K562 (cell line): ENCODE measurements around the gene FOXN3. TPM values are rescaled to one million over a fixed set of nuclear protein-coding genes. Genes with fewer than 3 reads are reported as not detected.

Experiments used
- ATAC-seq: fragments of 200-7000 bp; cut with Tn5 transposase; 3 replicates; pipeline ENCODE4 v1.9.1; 2020; ENCODE audit warnings: moderate library complexity
- BruUV-seq: library from RNA; stranded (reverse); fragments of 400-500 nt; replicated peaks from 2 replicates; lab custom pipeline; 2021; lab: Mats Ljungman, UMichigan
- CTCF ChIA-PET: fragments of 300-600 bp; formaldehyde crosslinking; extraction: SDS; loops from one replicate; lab custom pipeline; 2021; ENCODE audit warnings: low intra/inter-chr PET ratio; lab: Yijun Ruan, JAX
- POLR2A ChIA-PET: fragments of 300-600, 350-650 bp; sonication (Branson Sonifier 250); formaldehyde crosslinking; extraction: SDS; loops from one replicate; lab custom pipeline; 2021; ENCODE audit warnings: antibody characterized with exemption, inconsistent platforms; lab: Yijun Ruan, JAX
- DNase-seq, 4 experiments: peaks; one replicate each; pipeline versions ENCODE4 v3.0.0 to v3.0.0-alpha.2; 2011 to 2018; ENCODE audit warnings: low spot score in 3 of 4, mixed read lengths in 3 of 4; ENCODE audit errors: extremely low read depth in 1 of 4
- FAIRE-seq: peaks from 2 replicates; lab custom pipeline; 2011; peaks lifted over from hg19 to GRCh38; lab: Jason Lieb, UNC
- H2AFZ ChIP-seq: 2 replicates; pipeline ENCODE4 v1.6.0; 2011; ENCODE audit warnings: low read depth, low read length, control low read depth, inconsistent platforms
- H3K27ac ChIP-seq: fragments of 200-600 bp; 3 replicates; pipeline ENCODE4 v1.8.0; 2011; ENCODE audit warnings: low read depth, mild to moderate bottlenecking, control low read depth, inconsistent platforms, low read length, moderate library complexity, mixed read lengths; ENCODE audit errors: extremely low read depth
- H3K27me3 ChIP-seq, 2 experiments: fragments of 300-600 bp in 1 of 2; 2 replicates in 1 of 2; 3 replicates in 1 of 2; pipeline versions ENCODE4 v1.6.0 to v1.8.0; 2011; ENCODE audit warnings: inconsistent platforms in 2 of 2, low read length in 2 of 2, mild to moderate bottlenecking in 1 of 2, mixed read lengths in 1 of 2, moderate library complexity in 1 of 2; ENCODE audit not compliant: control insufficient read depth in 2 of 2, insufficient read depth in 2 of 2
- H3K36me3 ChIP-seq: fragments of 300-600 bp; 3 replicates; pipeline ENCODE4 v1.8.0; 2011; ENCODE audit warnings: mild to moderate bottlenecking, low read length, inconsistent platforms; ENCODE audit not compliant: control insufficient read depth, insufficient read depth
- H3K4me1 ChIP-seq, 2 experiments: fragments of 200-600 bp in 1 of 2; replicated peaks in 1 of 2; 2 replicates in 1 of 2; 3 replicates in 1 of 2; pipeline versions ENCODE4 v1.5.1 to v1.8.0; 2011; ENCODE audit warnings: inconsistent platforms in 2 of 2, low read length in 2 of 2, mild to moderate bottlenecking in 1 of 2, mixed read lengths in 1 of 2, moderate library complexity in 1 of 2; ENCODE audit not compliant: control insufficient read depth in 2 of 2, insufficient read depth in 2 of 2
- H3K4me2 ChIP-seq: 2 replicates; pipeline ENCODE4 v1.6.1; 2011; ENCODE audit warnings: low read length, control low read depth, inconsistent platforms, mixed read lengths; ENCODE audit not compliant: insufficient read depth
- H3K4me3 ChIP-seq: fragments of 200-600 bp; sonication (generic), shearing (Covaris generic); 2 replicates; pipeline ENCODE4 v1.5.1; 2016; ENCODE audit warnings: control low read depth, inconsistent platforms
- H3K79me2 ChIP-seq: fragments of 200-600 bp; 3 replicates; pipeline ENCODE4 v1.8.0; 2011; ENCODE audit warnings: low read length, inconsistent platforms; ENCODE audit not compliant: control insufficient read depth, insufficient read depth
- H3K9ac ChIP-seq, 2 experiments: 2 replicates each; pipeline versions ENCODE4 v1.6.0 to v1.6.1; 2011; ENCODE audit warnings: low read depth in 2 of 2, low read length in 2 of 2, control low read depth in 1 of 2, inconsistent platforms in 1 of 2, mild to moderate bottlenecking in 1 of 2, mixed read lengths in 1 of 2; ENCODE audit not compliant: insufficient read depth in 1 of 2
- H3K9me1 ChIP-seq: one replicate; pipeline ENCODE4 v1.6.0; 2011; ENCODE audit warnings: inconsistent platforms, mild to moderate bottlenecking, low read length, moderate library complexity; ENCODE audit not compliant: control insufficient read depth, insufficient read depth
- H3K9me3 ChIP-seq: replicated peaks from 2 replicates; pipeline ENCODE4 v1.5.1; 2011; ENCODE audit warnings: low read depth, low read length, inconsistent platforms; ENCODE audit not compliant: control insufficient read depth, insufficient read depth
- H4K20me1 ChIP-seq: replicated peaks from 2 replicates; pipeline ENCODE4 v1.6.1; 2011; ENCODE audit warnings: low read length, inconsistent platforms, mixed read lengths; ENCODE audit not compliant: control insufficient read depth, insufficient read depth
- ERF ChIP-seq: fragments of 450-650 bp; formaldehyde crosslinking; IDR thresholded peaks from 2 replicates; pipeline ENCODE4 v1.4.0; 2020; ENCODE audit warnings: mild to moderate bottlenecking, mixed read lengths
- FUS ChIP-seq: fragments of 200-400 bp; formaldehyde crosslinking; optimal IDR thresholded peaks from 2 replicates; pipeline ENCODE3; 2017; ENCODE audit warnings: low read depth, low read length
- GTF2F1 ChIP-seq: IDR thresholded peaks from 2 replicates; pipeline ENCODE4 v1.6.1; 2011; ENCODE audit warnings: low read depth, low read length, improper control_type of control experiment
- HNRNPL ChIP-seq: fragments of 200-400 bp; formaldehyde crosslinking; IDR thresholded peaks from 2 replicates; pipeline ENCODE4 v1.6.1; 2017; ENCODE audit warnings: low read depth, mild to moderate bottlenecking, low read length
- KLF1 ChIP-seq: fragments of 450-650 bp; IDR thresholded peaks from 2 replicates; pipeline ENCODE4 v1.6.1; 2016; ENCODE audit warnings: missing genetic modification characterization, missing compliant biosample characterization
- KLF16 ChIP-seq: IDR thresholded peaks from 2 replicates; pipeline ENCODE4 v1.6.1; 2016; ENCODE audit warnings: antibody characterized with exemption
- MAFK ChIP-seq: IDR thresholded peaks from 2 replicates; pipeline ENCODE4 v1.6.1; 2011; ENCODE audit warnings: low read length, improper control_type of control experiment
- MCM5 ChIP-seq: fragments of 450-650 bp; IDR thresholded peaks from 2 replicates; pipeline ENCODE4 v1.6.1; 2016; ENCODE audit warnings: low read depth
- MTF1 ChIP-seq: fragments of 250-450 bp; sonication (Bioruptor Pico); IDR thresholded peaks from 2 replicates; pipeline ENCODE4 v1.9.0; 2021; ENCODE audit warnings: moderate library complexity, mild to moderate bottlenecking, inconsistent platforms, borderline replicate concordance
- NFE2 ChIP-seq: IDR thresholded peaks from 2 replicates; pipeline ENCODE4 v1.6.1; 2014; ENCODE audit warnings: antibody characterized with exemption, low read depth
- RUNX1 ChIP-seq: sonication (generic); IDR thresholded peaks from 2 replicates; pipeline ENCODE4 v1.6.1; 2016; ENCODE audit warnings: antibody characterized with exemption, low read depth
- SIX5 ChIP-seq, 2 experiments: IDR thresholded peaks; 2 replicates each; pipeline ENCODE4 v1.6.1; 2011; ENCODE audit warnings: low read length in 2 of 2, borderline replicate concordance in 1 of 2, low read depth in 1 of 2, mild to moderate bottlenecking in 1 of 2, moderate library complexity in 1 of 2; ENCODE audit not compliant: insufficient read depth in 1 of 2
- ZC3H8 ChIP-seq: fragments of 450-650 bp; IDR thresholded peaks from 2 replicates; pipeline ENCODE4 v1.6.1; 2017
- ZFX ChIP-seq: sonication (generic); formaldehyde crosslinking; IDR thresholded peaks from 2 replicates; pipeline ENCODE4 v1.8.0; 2022; ENCODE audit warnings: mild to moderate bottlenecking, missing genetic modification reagents, moderate library complexity
- ZNF224 ChIP-seq: sonication (generic); formaldehyde crosslinking; IDR thresholded peaks from 2 replicates; pipeline ENCODE4 v1.8.0; 2022; ENCODE audit warnings: mild to moderate bottlenecking, missing genetic modification reagents
- ZNF696 ChIP-seq: fragments of 250-450 bp; sonication (Bioruptor Pico); conservative IDR thresholded peaks from 2 replicates; pipeline ENCODE4 v1.4.0; 2020; ENCODE audit warnings: mild to moderate bottlenecking, moderate library complexity
- WGBS: fragments of 100-300 bp; shearing (Covaris generic); methylation state at CpG from one replicate; pipeline ENCODE4 v1.1.6; 2016; ENCODE audit warnings: low coverage, mixed read lengths; ENCODE audit not compliant: insufficient coverage; ENCODE audit errors: missing lambda C conversion rate; 5-methylcytosine and 5-hydroxymethylcytosine counted together
- in situ Hi-C: fragments of 300-500 bp; cut with MboI; formaldehyde crosslinking; loops from 4 replicates; pipeline ENCODE4 v1.15.0; 2018; ENCODE audit warnings: inconsistent platforms, mixed read lengths
- intact Hi-C: fragments of 100-400 bp; cut with micrococcal nuclease; formaldehyde crosslinking; loops from 2 replicates; pipeline ENCODE4 v1.14.2; 2022
- polyA plus RNA-seq, 8 experiments: library from polyadenylated mRNA; depleted of rRNA in 4 of 8; stranded (reverse) in 5 of 8; unstranded in 3 of 8; fragments of >200 nt; fragmentation: Nextera tagmentation in 2 of 8; fragmentation: Illumina TruSeq in 1 of 8; extraction: Ambion mirVana in 2 of 8; extraction: Trizol in 1 of 8; gene quantifications; 2 replicates each; pipeline versions ENCODE4 v1.2.1 to v1.2.3, GENCODE V29; 2011 to 2014; ENCODE audit warnings: inconsistent platforms in 1 of 8, missing spikeins in 1 of 8
- total RNA-seq, 7 experiments: library from RNA; depleted of rRNA in 6 of 7; stranded (reverse); fragments of >200 nt in 6 of 7; fragmentation: Illumina TruSeq in 2 of 7; extraction: Trizol in 2 of 7; gene quantifications; 2 replicates each; pipeline versions ENCODE4 v1.2.1 to v1.2.3, GENCODE V29; 2011 to 2021; ENCODE audit warnings: low replicate concordance in 1 of 7
- TF ChIP-seq, protein P1 (sequence below): fragments of 250-450 bp; sonication (Bioruptor Pico); IDR thresholded peaks from 2 replicates; pipeline ENCODE4 v1.4.0; 2020; ENCODE audit warnings: mild to moderate bottlenecking, moderate library complexity
- TF ChIP-seq, protein P2 (sequence below), 2 experiments: fragments of 450-650 bp in 1 of 2; sonication (generic) in 1 of 2; formaldehyde crosslinking; conservative IDR thresholded peaks; 2 replicates each; pipeline versions ENCODE4 v1.4.0 to v1.8.1; 2020 to 2022; ENCODE audit warnings: mild to moderate bottlenecking in 1 of 2, missing genetic modification reagents in 1 of 2

Gene FOXN3
- total and polyA plus RNA-seq, 9 of the 15 experiments (the other 6 are each of a cell fraction or from before 2014, with no cell fraction given), result 0.07 to 1.3 (median 0.40) TPM

GRCh38 chr14:89378119-89378518, 38.9 kb downstream of the FOXN3 start (continued):
- no peak for TF ChIP-seq ZC3H8
- no peak for TF ChIP-seq FUS

- no peaks in the 10 kb centered on the region for H3K9me1 ChIP-seq
- no peaks in the 10 kb centered on the region for H3K9me3 ChIP-seq
- no peak for FAIRE-seq
- no peak for ATAC-seq
- H3K27ac ChIP-seq, result no peak overlapping the region
- no peaks in the 10 kb centered on the region for H3K27me3 ChIP-seq
- in situ Hi-C loops, result no loop called here
- H3K9ac ChIP-seq, result no peak overlapping the region
- no peak overlapping the region for H2AFZ ChIP-seq
- H3K36me3 ChIP-seq, result no peaks in the 10 kb centered on the region
- no peaks in the 10 kb centered on the region for H4K20me1 ChIP-seq
- intact Hi-C loops, result no loop called here
- no peaks in the 10 kb centered on the region for H3K79me2 ChIP-seq
- no peak for DNase-seq
- H3K4me2 ChIP-seq, result no peak overlapping the region
- no peaks in the 10 kb centered on the region for H3K4me1 ChIP-seq
- H3K4me3 ChIP-seq, result no peak overlapping the region
- POLR2A ChIA-PET, result no interaction called here
- CTCF ChIA-PET, result no interaction called here
- 0% methylated on average over 3 of the region's 3 CpGs for WGBS
- BruUV-seq, result no TSS peak
- TF ChIP-seq, protein P1, sequence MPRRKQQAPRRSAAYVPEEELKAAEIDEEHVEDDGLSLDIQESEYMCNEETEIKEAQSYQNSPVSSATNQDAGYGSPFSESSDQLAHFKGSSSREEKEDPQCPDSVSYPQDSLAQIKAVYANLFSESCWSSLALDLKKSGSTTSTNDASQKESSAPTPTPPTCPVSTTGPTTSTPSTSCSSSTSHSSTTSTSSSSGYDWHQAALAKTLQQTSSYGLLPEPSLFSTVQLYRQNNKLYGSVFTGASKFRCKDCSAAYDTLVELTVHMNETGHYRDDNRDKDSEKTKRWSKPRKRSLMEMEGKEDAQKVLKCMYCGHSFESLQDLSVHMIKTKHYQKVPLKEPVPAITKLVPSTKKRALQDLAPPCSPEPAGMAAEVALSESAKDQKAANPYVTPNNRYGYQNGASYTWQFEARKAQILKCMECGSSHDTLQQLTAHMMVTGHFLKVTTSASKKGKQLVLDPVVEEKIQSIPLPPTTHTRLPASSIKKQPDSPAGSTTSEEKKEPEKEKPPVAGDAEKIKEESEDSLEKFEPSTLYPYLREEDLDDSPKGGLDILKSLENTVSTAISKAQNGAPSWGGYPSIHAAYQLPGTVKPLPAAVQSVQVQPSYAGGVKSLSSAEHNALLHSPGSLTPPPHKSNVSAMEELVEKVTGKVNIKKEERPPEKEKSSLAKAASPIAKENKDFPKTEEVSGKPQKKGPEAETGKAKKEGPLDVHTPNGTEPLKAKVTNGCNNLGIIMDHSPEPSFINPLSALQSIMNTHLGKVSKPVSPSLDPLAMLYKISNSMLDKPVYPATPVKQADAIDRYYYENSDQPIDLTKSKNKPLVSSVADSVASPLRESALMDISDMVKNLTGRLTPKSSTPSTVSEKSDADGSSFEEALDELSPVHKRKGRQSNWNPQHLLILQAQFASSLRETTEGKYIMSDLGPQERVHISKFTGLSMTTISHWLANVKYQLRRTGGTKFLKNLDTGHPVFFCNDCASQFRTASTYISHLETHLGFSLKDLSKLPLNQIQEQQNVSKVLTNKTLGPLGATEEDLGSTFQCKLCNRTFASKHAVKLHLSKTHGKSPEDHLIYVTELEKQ (CRISPR knock-in tag), result no peak
- TF ChIP-seq MAFK, result no peak
- TF ChIP-seq SIX5 (IDR thresholded peaks at IDR 0.05; ENCODE audit: borderline replicate concordance in 1 of 2, insufficient read depth in 1 of 2, low read depth in 1 of 2, low read length in 2 of 2), result no peak
- TF ChIP-seq ERF, result no peak
- no peak for TF ChIP-seq MCM5
- TF ChIP-seq KLF16, result no peak
- no peak for TF ChIP-seq ZFX (CRISPR knock-in tag)
- TF ChIP-seq ZNF696 (CRISPR knock-in tag), result no peak
- no peak for TF ChIP-seq MTF1 (CRISPR knock-in tag)
- no peak for TF ChIP-seq RUNX1
- no peak for TF ChIP-seq GTF2F1
- TF ChIP-seq, protein P2, sequence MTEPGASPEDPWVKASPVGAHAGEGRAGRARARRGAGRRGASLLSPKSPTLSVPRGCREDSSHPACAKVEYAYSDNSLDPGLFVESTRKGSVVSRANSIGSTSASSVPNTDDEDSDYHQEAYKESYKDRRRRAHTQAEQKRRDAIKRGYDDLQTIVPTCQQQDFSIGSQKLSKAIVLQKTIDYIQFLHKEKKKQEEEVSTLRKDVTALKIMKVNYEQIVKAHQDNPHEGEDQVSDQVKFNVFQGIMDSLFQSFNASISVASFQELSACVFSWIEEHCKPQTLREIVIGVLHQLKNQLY (CRISPR knock-in tag; conservative IDR thresholded peaks at IDR 0.05), result no peak
- TF ChIP-seq ZNF224 (CRISPR knock-in tag), result no peak
- no peak for TF ChIP-seq KLF1 (tag)
- TF ChIP-seq HNRNPL, result no peak
- no peak for TF ChIP-seq NFE2
Observed at GRCh38 chr14:89377544-89377943, 39.5 kb downstream of the FOXN3 start.
